GM10266 (cell line): ENCODE results near the gene ALG9.

ENCODE experiments used
- DNase-seq: peaks from one replicate; pipeline ENCODE4 v3.0.0; 2012; ENCODE audit errors: extremely low spot score
- CTCF ChIP-seq: IDR thresholded peaks from 2 replicates; pipeline ENCODE4 v1.5.1; 2012; ENCODE audit warnings: mild to moderate bottlenecking, low read depth; ENCODE audit not compliant: control insufficient read depth, insufficient read depth; ENCODE audit errors: missing control alignments

Gene ALG9

DNA sequence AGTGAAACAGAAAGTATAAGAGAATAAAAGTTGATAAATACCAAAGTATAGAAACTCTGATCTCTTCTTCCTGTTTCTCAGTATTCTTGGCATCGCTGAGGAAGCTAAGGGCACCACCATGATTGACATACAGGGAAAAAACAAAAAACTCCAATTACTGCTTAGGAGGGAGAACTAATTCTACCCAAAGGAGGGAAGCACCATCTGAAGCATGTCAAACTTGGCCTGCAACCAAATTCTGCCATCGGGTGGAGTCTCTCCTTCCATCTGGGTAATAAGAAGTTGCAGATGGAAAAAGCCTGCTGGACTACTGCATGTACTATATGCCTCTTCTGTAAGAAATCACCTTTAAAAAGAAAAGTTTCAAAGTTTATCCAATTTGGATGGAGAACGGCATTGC, 74.7 kb downstream of the ALG9 start:
- no peak for TF ChIP-seq CTCF
- no peak for DNase-seq

GRCh38 chr11:111795334-111795985, 75.9 kb downstream of the ALG9 start:
- TF ChIP-seq CTCF: no peak
- no peak for DNase-seq

GRCh38 chr11:111793863-111794262, 77.5 kb downstream of the ALG9 start:
- TF ChIP-seq CTCF: no peak
- no peak for DNase-seq

DNA sequence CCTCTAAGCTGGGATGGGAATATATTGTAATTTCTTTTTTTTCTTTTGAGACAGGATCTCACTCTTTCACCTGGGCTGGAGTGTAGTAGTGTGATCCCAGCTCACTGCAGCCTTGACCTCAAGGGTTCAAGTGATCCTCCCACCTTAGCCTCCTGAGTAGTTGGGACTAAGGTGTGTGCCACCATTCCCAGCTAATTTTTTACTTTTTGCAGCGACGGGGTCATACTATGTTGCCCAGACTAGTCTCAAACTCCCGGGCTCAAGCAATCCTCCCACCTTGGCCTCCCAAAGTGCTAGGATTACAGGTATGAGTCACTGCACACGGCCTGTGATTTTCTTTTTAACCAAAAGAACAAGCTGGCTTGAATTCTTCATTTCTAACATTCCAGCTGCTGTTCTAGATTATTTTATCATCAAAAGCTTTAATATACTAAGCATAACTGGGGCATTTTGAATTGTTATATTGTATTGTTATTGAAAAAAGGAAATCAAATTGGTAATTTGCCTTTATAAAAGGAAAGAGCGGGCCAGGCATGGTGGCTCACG, 78.4 kb downstream of the ALG9 start:
- no peak for DNase-seq
- TF ChIP-seq CTCF: no peak

DNA sequence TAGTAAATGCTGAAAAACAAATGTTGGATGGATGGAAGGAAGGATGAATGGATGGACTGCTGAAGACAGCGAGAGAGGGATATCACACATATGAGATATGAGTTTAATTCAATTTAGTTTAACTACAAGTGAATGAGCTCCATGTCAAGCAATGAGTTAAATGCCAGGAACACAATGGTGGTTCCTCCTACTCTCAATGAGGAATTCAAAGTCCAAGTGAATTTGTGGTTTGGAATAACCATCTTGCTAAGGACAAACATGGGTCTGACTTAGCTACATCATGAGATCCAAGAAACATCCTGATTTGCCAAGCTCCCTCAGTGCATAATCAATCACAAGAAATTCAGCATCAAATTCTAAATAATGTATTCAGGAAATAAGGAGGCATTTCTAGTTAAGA, 79.1 kb downstream of the ALG9 start:
- no peak for DNase-seq
- no peak for TF ChIP-seq CTCF

DNA sequence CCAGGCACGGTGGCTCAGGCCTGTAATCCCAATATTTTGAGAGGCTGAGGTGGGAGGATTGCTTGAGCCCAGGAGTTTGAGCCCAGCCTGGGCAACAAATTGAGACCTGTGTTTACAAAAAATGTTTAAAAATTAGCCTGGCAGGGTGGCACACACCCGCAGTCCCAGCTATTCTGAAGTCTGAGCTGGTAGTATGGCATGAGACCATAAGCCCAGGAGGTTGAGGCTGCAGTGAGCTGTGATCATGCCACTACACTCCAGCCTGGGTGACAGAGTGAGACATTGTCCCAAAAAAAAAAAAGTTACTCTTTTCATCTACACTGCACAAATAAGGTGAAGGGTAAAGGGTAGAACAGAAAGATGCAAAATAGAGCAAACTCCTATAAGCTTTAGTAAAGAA, 82.9 kb downstream of the ALG9 start:
- TF ChIP-seq CTCF: no peak
- DNase-seq: no peak

- TF ChIP-seq CTCF: no peak
- no peak for DNase-seq
These were observed 83.3 kb downstream of the ALG9 start for GRCh38 chr11:111788051-111788450.
